H1 (cell line): ENCODE measurements around the gene TMEM253.

Source experiments
- CBX8 ChIP-seq: fragments of 300-800, 300-1000 bp; sonication (generic); IDR thresholded peaks from 2 replicates; pipeline ENCODE4 v1.7.1; 2016; ENCODE audit warnings: low read depth, low read length, borderline replicate concordance
- CTCF ChIP-seq, 3 experiments: IDR thresholded peaks; 1 replicate in 2 of 3; 2 replicates in 1 of 3; pipeline versions ENCODE4 v1.5.1 to v1.6.1; 2011; ENCODE audit warnings: low read length in 3 of 3, mild to moderate bottlenecking in 3 of 3, inconsistent platforms in 2 of 3, low read depth in 1 of 3, moderate library complexity in 1 of 3; ENCODE audit not compliant: insufficient read depth in 1 of 3; ENCODE audit errors: control extremely low read depth in 1 of 3
- E2F6 ChIP-seq: IDR thresholded peaks from 2 replicates; pipeline ENCODE4 v1.6.1; 2012; ENCODE audit warnings: inconsistent platforms
- EGR1 ChIP-seq: IDR thresholded peaks from 2 replicates; pipeline ENCODE4 v1.6.1; 2011; ENCODE audit warnings: low read depth, low read length, borderline replicate concordance
- EZH2 ChIP-seq: fragments of 200-600 bp; sonication (generic); IDR thresholded peaks from 2 replicates; pipeline ENCODE4 v1.7.1; 2012; ENCODE audit warnings: low read depth, mild to moderate bottlenecking, moderate library complexity, low read length, inconsistent platforms; ENCODE audit not compliant: severe bottlenecking
- FOSL1 ChIP-seq: IDR thresholded peaks from 2 replicates; pipeline ENCODE4 v1.6.1; 2011; ENCODE audit warnings: mild to moderate bottlenecking, low read depth, low read length, moderate library complexity; ENCODE audit not compliant: insufficient read depth
- RBBP5 ChIP-seq: IDR thresholded peaks from 2 replicates; pipeline ENCODE4 v1.7.1; 2012; ENCODE audit warnings: low read depth, mild to moderate bottlenecking, inconsistent platforms, low read length, moderate library complexity, borderline replicate concordance
- SIN3A ChIP-seq, 2 experiments: IDR thresholded peaks in 1 of 2; conservative IDR thresholded peaks in 1 of 2; 2 replicates each; pipeline ENCODE4 v1.6.1; 2011 to 2012; ENCODE audit warnings: low read length in 2 of 2, improper control_type of control experiment in 1 of 2, low read depth in 1 of 2, mild to moderate bottlenecking in 1 of 2
- TAF1 ChIP-seq: IDR thresholded peaks from 2 replicates; pipeline ENCODE4 v1.6.1; 2011; ENCODE audit warnings: mild to moderate bottlenecking, low read depth, low read length
- ZNF274 ChIP-seq: IDR thresholded peaks from 2 replicates; pipeline ENCODE4 v1.7.0; 2012; ENCODE audit warnings: low read length, borderline replicate concordance; ENCODE audit errors: extremely low read depth
- TF ChIP-seq, protein P1 (sequence below): IDR thresholded peaks from 2 replicates; pipeline ENCODE4 v1.6.1; 2012; ENCODE audit warnings: inconsistent platforms

GRCh38 chr14:21056520-21057163 lies 44.2 kb upstream of the TMEM253 start:
- TF ChIP-seq EGR1: no peak
- TF ChIP-seq E2F6: no peak
- no peak for TF ChIP-seq EZH2
- no peak for TF ChIP-seq SIN3A (conservative IDR thresholded peaks at IDR 0.05 in 1 of 2, IDR thresholded peaks at IDR 0.05 in 1 of 2; ENCODE audit: low read depth in 1 of 2, low read length in 2 of 2)
- no peak for TF ChIP-seq CBX8
- no peak for TF ChIP-seq CTCF (IDR thresholded peaks at IDR 0.05; ENCODE audit: control extremely low read depth in 1 of 3, insufficient read depth in 1 of 3, low read depth in 1 of 3, low read length in 3 of 3)
- no peak for TF ChIP-seq FOSL1
- TF ChIP-seq RBBP5: no peak
- TF ChIP-seq, protein P1, sequence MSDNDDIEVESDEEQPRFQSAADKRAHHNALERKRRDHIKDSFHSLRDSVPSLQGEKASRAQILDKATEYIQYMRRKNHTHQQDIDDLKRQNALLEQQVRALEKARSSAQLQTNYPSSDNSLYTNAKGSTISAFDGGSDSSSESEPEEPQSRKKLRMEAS: no peak
- no peak for TF ChIP-seq ZNF274
- TF ChIP-seq TAF1: no peak
